A673 (cell line): ENCODE data around the gene ALDH1L1. TPM values are rescaled to one million over a fixed set of nuclear protein-coding genes. Genes with fewer than 3 reads are reported as not detected.

Experiments used
- BruUV-seq: library from RNA; stranded (reverse); fragments of 400-500 nt; replicated peaks from 2 replicates; lab custom pipeline; 2021; lab: Mats Ljungman, UMichigan
- CTCF ChIA-PET: fragments of 300-600 bp; sonication (Branson Sonifier 250); formaldehyde crosslinking; loops from one replicate; lab custom pipeline; 2022; ENCODE audit warnings: antibody characterized with exemption; lab: Charles Lee
- POLR2A ChIA-PET: fragments of 300-600 bp; sonication (Branson Sonifier 250); formaldehyde crosslinking; loops from one replicate; lab custom pipeline; 2022; ENCODE audit warnings: antibody characterized with exemption; ENCODE audit not compliant: low non-redundant PET; lab: Charles Lee
- DNase-seq: peaks from one replicate; pipeline ENCODE4 v3.0.0-alpha.2; 2015; ENCODE audit warnings: low spot score
- H3K27ac ChIP-seq: fragments of 200-600 bp; sonication (generic); 2 replicates; pipeline ENCODE4 v1.5.1; 2016; ENCODE audit warnings: mixed run types, low read depth, mild to moderate bottlenecking, mixed read lengths, antibody characterized with exemption, low read length; ENCODE audit not compliant: poor library complexity, severe bottlenecking
- H3K27me3 ChIP-seq: fragments of 200-600 bp; sonication (generic); replicated peaks from 2 replicates; pipeline ENCODE4 v1.6.1; 2017; ENCODE audit warnings: mixed run types, low read depth, mild to moderate bottlenecking, mixed read lengths, antibody characterized with exemption, low read length; ENCODE audit not compliant: insufficient read depth, poor library complexity
- H3K36me3 ChIP-seq: fragments of 200-600 bp; sonication (generic); 2 replicates; pipeline ENCODE4 v1.6.1; 2016; ENCODE audit warnings: mixed run types, mild to moderate bottlenecking, mixed read lengths, antibody characterized with exemption, low read length; ENCODE audit not compliant: insufficient read depth, poor library complexity, severe bottlenecking
- H3K4me1 ChIP-seq: fragments of 200-600 bp; sonication (generic); 2 replicates; pipeline ENCODE4 v1.6.1; 2017; ENCODE audit warnings: mixed run types, mild to moderate bottlenecking, mixed read lengths, antibody characterized with exemption, low read length; ENCODE audit not compliant: insufficient read depth, poor library complexity, severe bottlenecking
- H3K4me3 ChIP-seq: fragments of 200-600 bp; sonication (generic); 2 replicates; pipeline ENCODE4 v1.5.1; 2016; ENCODE audit warnings: low read depth, mixed run types, mild to moderate bottlenecking, mixed read lengths, low read length; ENCODE audit not compliant: poor library complexity, severe bottlenecking
- H3K9me3 ChIP-seq: fragments of 200-600 bp; sonication (generic); 2 replicates; pipeline ENCODE4 v1.6.1; 2016; ENCODE audit warnings: mixed run types, low read depth, mild to moderate bottlenecking, mixed read lengths, antibody characterized with exemption, low read length; ENCODE audit not compliant: poor library complexity, severe bottlenecking
- CTCF ChIP-seq: fragments of 300-800, 200-600 bp; sonication (generic); conservative IDR thresholded peaks from 2 replicates; pipeline ENCODE4 v1.5.1; 2017; ENCODE audit warnings: low read depth, mild to moderate bottlenecking, antibody characterized with exemption, low read length, moderate library complexity, mixed read lengths
- EZH2 ChIP-seq: fragments of 200-600 bp; sonication (generic); IDR thresholded peaks from 2 replicates; pipeline ENCODE4 v1.6.1; 2017; ENCODE audit warnings: borderline replicate concordance, low read depth, mild to moderate bottlenecking, mixed read lengths, antibody characterized with exemption, low read length; ENCODE audit not compliant: poor library complexity, severe bottlenecking
- intact Hi-C: fragments of 100-400 bp; cut with micrococcal nuclease; formaldehyde crosslinking; loops from one replicate; pipeline ENCODE4 v1.10.0; 2022; ENCODE audit not compliant: unreplicated experiment
- total RNA-seq: library from RNA; stranded (reverse); gene quantifications from 2 replicates; pipeline ENCODE4 v1.2.3, GENCODE V29; 2021

ALDH1L1 gene
- total RNA-seq, 1 experiment from 2014 or later = 16.9 TPM

- no peak overlapping the region for H3K27ac ChIP-seq
- BruUV-seq = no TSS peak
- H3K27me3 ChIP-seq = no peaks in the 10 kb centered on the region
- ChIA-PET POLR2A (no interaction called here), CTCF (no interaction called here)
- no peak for DNase-seq
- no peaks in the 10 kb centered on the region for H3K4me1 ChIP-seq
- no peak overlapping the region for H3K4me3 ChIP-seq
- H3K36me3 ChIP-seq = no peaks in the 10 kb centered on the region
- TF ChIP-seq CTCF = no peak
- no peak for TF ChIP-seq EZH2
- no peaks in the 10 kb centered on the region for H3K9me3 ChIP-seq
- intact Hi-C loops = no loop called here
These were observed 122.5 kb downstream of the ALDH1L1 start for GRCh38 chr3:126057936-126058335.

GRCh38 chr3:126057501-126057819, 122.9 kb downstream of the ALDH1L1 start:
- Histone ChIP-seq H3K4me1 (no peaks in the 10 kb centered on the region), H3K36me3 (no peaks in the 10 kb centered on the region), H3K4me3 (no peak overlapping the region), H3K9me3 (no peaks in the 10 kb centered on the region), H3K27me3 (no peaks in the 10 kb centered on the region), H3K27ac (no peak overlapping the region)
- CTCF ChIA-PET = no interaction called here
- POLR2A ChIA-PET = no interaction called here
- DNase-seq = no peak
- intact Hi-C loops = no loop called here
- no TSS peak for BruUV-seq
- TF ChIP-seq EZH2 (no peak), CTCF (no peak)

- ChIA-PET CTCF (no interaction called here), POLR2A (no interaction called here)
- Histone ChIP-seq H3K4me1 (no peaks in the 10 kb centered on the region), H3K4me3 (no peak overlapping the region), H3K27me3 (no peaks in the 10 kb centered on the region), H3K9me3 (no peaks in the 10 kb centered on the region), H3K36me3 (no peaks in the 10 kb centered on the region), H3K27ac (no peak overlapping the region)
- no peak for DNase-seq
- TF ChIP-seq EZH2 = no peak
- TF ChIP-seq CTCF = no peak
- intact Hi-C loops = no loop called here
- no TSS peak for BruUV-seq
These were observed 123.5 kb downstream of the ALDH1L1 start for GRCh38 chr3:126056681-126057500.
